Kidney epithelial cell (primary cell): ENCODE measurements around the gene LRRD1. TPM values are rescaled to one million over a fixed set of nuclear protein-coding genes. Genes with fewer than 3 reads are reported as not detected.

Experiments
- DNase-seq: peaks from one replicate; pipeline ENCODE4 v3.0.0-alpha.2; 2010; ENCODE audit warnings: low read depth
- H3K27me3 ChIP-seq: 2 replicates; pipeline ENCODE4 v1.6.0; 2011; ENCODE audit warnings: low read length; ENCODE audit not compliant: control insufficient read depth, insufficient read depth
- H3K36me3 ChIP-seq: 2 replicates; pipeline ENCODE4 v1.5.1; 2011; ENCODE audit warnings: low read length; ENCODE audit not compliant: control insufficient read depth, insufficient read depth
- H3K4me3 ChIP-seq: 2 replicates; pipeline ENCODE4 v1.5.1; 2011; ENCODE audit warnings: low read depth, mild to moderate bottlenecking, control low read depth, low read length
- total RNA-seq: library from RNA; depleted of rRNA; stranded (reverse); fragments of >200 nt; gene quantifications from 2 replicates; pipeline ENCODE4 v1.2.3, GENCODE V29; 2015
- TF ChIP-seq, protein P1 (sequence below): IDR thresholded peaks from 2 replicates; pipeline ENCODE4 v1.5.1; 2011; ENCODE audit warnings: mild to moderate bottlenecking, moderate library complexity, low read length, control low read depth, inconsistent platforms; ENCODE audit not compliant: insufficient read depth, poor library complexity, severe bottlenecking

Gene LRRD1
- total RNA-seq, 1 donor from 2014 or later = not detected

DNA sequence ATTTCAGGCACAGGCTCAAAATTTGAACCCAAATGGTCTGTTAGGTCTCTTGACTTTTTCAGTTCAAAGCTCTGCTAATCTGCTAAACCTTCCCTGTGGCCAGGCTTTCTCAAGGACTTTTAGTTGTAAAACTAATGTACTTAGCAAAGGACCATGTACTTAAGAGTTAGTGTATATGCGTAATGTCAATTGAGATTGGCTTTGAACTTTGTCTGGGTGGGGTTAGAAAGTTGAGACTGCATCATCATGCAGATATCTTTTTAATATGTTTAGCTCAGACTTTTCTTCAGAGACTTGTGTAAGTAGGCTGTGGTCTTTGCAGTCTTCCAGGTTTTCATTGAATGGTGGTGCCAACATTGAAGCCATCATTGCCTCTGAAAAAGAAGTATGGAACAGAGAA is 78.4 kb downstream of the LRRD1 start:
- Histone ChIP-seq H3K27me3 (no peaks in the 10 kb centered on the region), H3K36me3 (peaks cover 1% of the 10 kb centered on the region), H3K4me3 (no peak overlapping the region)
- DNase-seq = no peak
- TF ChIP-seq, protein P1, sequence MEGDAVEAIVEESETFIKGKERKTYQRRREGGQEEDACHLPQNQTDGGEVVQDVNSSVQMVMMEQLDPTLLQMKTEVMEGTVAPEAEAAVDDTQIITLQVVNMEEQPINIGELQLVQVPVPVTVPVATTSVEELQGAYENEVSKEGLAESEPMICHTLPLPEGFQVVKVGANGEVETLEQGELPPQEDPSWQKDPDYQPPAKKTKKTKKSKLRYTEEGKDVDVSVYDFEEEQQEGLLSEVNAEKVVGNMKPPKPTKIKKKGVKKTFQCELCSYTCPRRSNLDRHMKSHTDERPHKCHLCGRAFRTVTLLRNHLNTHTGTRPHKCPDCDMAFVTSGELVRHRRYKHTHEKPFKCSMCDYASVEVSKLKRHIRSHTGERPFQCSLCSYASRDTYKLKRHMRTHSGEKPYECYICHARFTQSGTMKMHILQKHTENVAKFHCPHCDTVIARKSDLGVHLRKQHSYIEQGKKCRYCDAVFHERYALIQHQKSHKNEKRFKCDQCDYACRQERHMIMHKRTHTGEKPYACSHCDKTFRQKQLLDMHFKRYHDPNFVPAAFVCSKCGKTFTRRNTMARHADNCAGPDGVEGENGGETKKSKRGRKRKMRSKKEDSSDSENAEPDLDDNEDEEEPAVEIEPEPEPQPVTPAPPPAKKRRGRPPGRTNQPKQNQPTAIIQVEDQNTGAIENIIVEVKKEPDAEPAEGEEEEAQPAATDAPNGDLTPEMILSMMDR = no peak

DNA sequence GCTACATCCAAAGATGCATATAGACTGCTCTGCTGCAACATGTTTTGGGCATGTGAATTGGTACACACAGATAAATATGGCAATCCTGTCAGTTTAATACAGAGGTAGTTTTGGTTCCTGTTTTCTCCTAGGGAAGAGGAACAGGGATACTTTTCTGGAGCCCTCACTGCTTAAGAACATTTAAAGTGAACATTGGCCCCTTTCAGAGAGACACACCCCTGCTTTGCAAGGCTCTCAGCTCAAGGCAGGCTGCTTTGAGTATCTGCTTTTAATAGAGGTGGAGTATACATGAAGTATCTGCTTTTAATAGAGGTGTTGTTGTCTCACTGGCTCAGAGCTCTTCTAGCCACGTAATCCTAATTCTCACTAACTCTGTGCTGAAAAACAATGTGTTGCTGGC is 83.6 kb downstream of the LRRD1 start:
- TF ChIP-seq, protein P1 = no peak
- no peak for DNase-seq
- Histone ChIP-seq H3K27me3 (no peaks in the 10 kb centered on the region), H3K4me3 (no peak overlapping the region), H3K36me3 (no peaks in the 10 kb centered on the region)

Other genes with a start within 250 kb of the LRRD1 start
- 36.2 and 36.6 TPM in 2 replicates for gene AKAP9, start 238.3 kb downstream of the LRRD1 start, total RNA-seq
- gene CYP51A1, start 44.7 kb downstream of the LRRD1 start, total RNA-seq = 107 and 126 TPM in 2 replicates
- 15.5 and 52.9 TPM in 2 replicates for gene KRIT1, start 66.8 kb upstream of the LRRD1 start, total RNA-seq
- gene ANKIB1, start 66.8 kb upstream of the LRRD1 start, total RNA-seq = 37.1 and 42.7 TPM in 2 replicates